Measurements from ENCODE around the gene DENND6B.
"Not testable (repeated sequence)": the region's sequence is repeated elsewhere in the genome, so short reads cannot be mapped to it uniquely, and the experiment has no call there.

Gene DENND6B

GRCh38 chr22:50338860-50339462 lies 12.1 kb upstream of the DENND6B start:
- DNase-seq, result no peak

- DNase-seq, result no peak
Observed at GRCh38 chr22:50338042-50338573, 11.3 kb upstream of the DENND6B start.

GRCh38 chr22:50337262-50338041 lies 10.6 kb upstream of the DENND6B start:
- no peak for DNase-seq

- not testable (repeated sequence) for DNase-seq
Observed at GRCh38 chr22:50334433-50334832, 7.6 kb upstream of the DENND6B start.

GRCh38 chr22:50329236-50329635 lies 2.4 kb upstream of the DENND6B start:
- no peak for DNase-seq

GRCh38 chr22:50327711-50328019 lies 853 bp upstream of the DENND6B start:
- no peak for DNase-seq

- DNase-seq, result no peak
Observed at GRCh38 chr22:50326225-50326955, 422 bp downstream of the DENND6B start.

GRCh38 chr22:50325444-50326224 lies 1.2 kb downstream of the DENND6B start:
- DNase-seq, result no peak

GRCh38 chr22:50323900-50324299 lies 2.9 kb downstream of the DENND6B start:
- DNase-seq, result no peak

- not testable (repeated sequence) for DNase-seq
Observed at GRCh38 chr22:50322382-50323104, 4.3 kb downstream of the DENND6B start.

GRCh38 chr22:50320671-50321325 lies 6.0 kb downstream of the DENND6B start:
- no peak for DNase-seq

- DNase-seq, result no peak
Observed at GRCh38 chr22:50320116-50320515, 6.7 kb downstream of the DENND6B start.

GRCh38 chr22:50319503-50319951 lies 7.3 kb downstream of the DENND6B start:
- DNase-seq, result no peak

- no peak for DNase-seq
Observed at GRCh38 chr22:50318698-50319411, 8.0 kb downstream of the DENND6B start.

GRCh38 chr22:50318356-50318697 lies 8.5 kb downstream of the DENND6B start:
- DNase-seq, result no peak

- DNase-seq, result no peak
Observed at GRCh38 chr22:50317674-50318073, 9.1 kb downstream of the DENND6B start.

- no peak for DNase-seq
Observed at GRCh38 chr22:50317178-50317577, 9.6 kb downstream of the DENND6B start.

- no peak for DNase-seq
Observed at GRCh38 chr22:50316114-50317065, 10.4 kb downstream of the DENND6B start.

GRCh38 chr22:50315289-50316113 lies 11.3 kb downstream of the DENND6B start:
- no peak for DNase-seq

Data from NCI-H2227 treated with DMSO at 0.1 percent for 48 hours (cell line).